Aorta (tissue), 5 donors: ENCODE data around the gene STAT4. TPM values are rescaled to one million over a fixed set of nuclear protein-coding genes. Genes with fewer than 3 reads are reported as not detected.

Experiments used
- ATAC-seq: fragments of 200-7000 bp; cut with Tn5 transposase; one replicate; pipeline ENCODE4 v1.9.1; 2022; ENCODE audit warnings: moderate library complexity; ENCODE audit not compliant: low FRiP score
- DNase-seq, 2 donors: peaks; one replicate each; pipeline ENCODE4 v3.0.0-alpha.2; 2020
- H3K27ac ChIP-seq, 2 donors: one replicate each; pipeline ENCODE4 v1.5.1; 2013; ENCODE audit warnings: low read length in 2 of 2, mild to moderate bottlenecking in 2 of 2, moderate library complexity in 2 of 2, control low read depth in 1 of 2, inconsistent platforms in 1 of 2, low read depth in 1 of 2
- H3K27me3 ChIP-seq, 2 donors: one replicate each; pipeline ENCODE4 v1.6.1; 2013; ENCODE audit warnings: control low read depth in 1 of 2, low read length in 1 of 2, mild to moderate bottlenecking in 1 of 2, moderate library complexity in 1 of 2; ENCODE audit not compliant: insufficient read depth in 2 of 2, control insufficient read depth in 1 of 2
- H3K36me3 ChIP-seq, 2 donors: one replicate each; pipeline ENCODE4 v1.6.1; 2013; ENCODE audit warnings: control low read depth in 1 of 2, low read length in 1 of 2, mild to moderate bottlenecking in 1 of 2; ENCODE audit not compliant: insufficient read depth in 2 of 2, control insufficient read depth in 1 of 2
- H3K4me1 ChIP-seq, 2 donors: one replicate each; pipeline ENCODE4 v1.6.1; 2013; ENCODE audit warnings: low read length in 2 of 2, control low read depth in 1 of 2, mild to moderate bottlenecking in 1 of 2, moderate library complexity in 1 of 2; ENCODE audit not compliant: insufficient read depth in 2 of 2, control insufficient read depth in 1 of 2
- H3K4me3 ChIP-seq, 2 donors: one replicate each; pipeline ENCODE4 v1.5.1; 2013; ENCODE audit warnings: low read length in 2 of 2, control low read depth in 1 of 2, mild to moderate bottlenecking in 1 of 2
- H3K9me3 ChIP-seq: one replicate; pipeline ENCODE4 v1.6.1; 2013; ENCODE audit warnings: mild to moderate bottlenecking, low read length; ENCODE audit not compliant: control insufficient read depth
- whole genome bisulfite sequencing, 2 donors: extraction: QIAGEN DNeasy Blood & Tissue Kit; methylation state at CpG; one replicate each; pipeline ENCODE4 v1.1.7; 2013; 5-methylcytosine and 5-hydroxymethylcytosine counted together
- intact Hi-C, 2 donors: fragments of 100-400 bp; cut with DNase I; formaldehyde crosslinking; loops; one replicate each; pipeline versions ENCODE4 v1.14.2 to v1.15.0; 2022
- polyA plus RNA-seq, 2 donors: library from polyadenylated mRNA; stranded (reverse); fragments of 200-250 nt; gene quantifications; one replicate each; pipeline ENCODE4 v1.2.3, GENCODE V29; 2013
- total RNA-seq, 2 donors: library from RNA; stranded (reverse); fragmentation: NEBNext Ultra II Directional; extraction: Animal tissue kit (Norgen Biotek cat#: 25700); gene quantifications; one replicate each; pipeline ENCODE4 v1.2.1, GENCODE V29; 2021
- donor health status: healthy with polysubstance abuse.
- donor health status: Bipolar disorder and iron deficiency.
- donor health status: DM: no; HTN: no; CAD: no.
- donor health status: DM: no; HTN: no; CAD: no.
- donor health status: DM: yes; HTN: yes; CAD: no.

Gene STAT4
- total and polyA plus RNA-seq, 4 donors, result 1.1 to 7.7 (median 3.0) TPM

- H3K36me3 ChIP-seq, result peaks cover 0 to 1% of the 10 kb centered on the region in 2 donors
These were observed 138.4 kb downstream of the STAT4 start for GRCh38 chr2:191012346-191012745.

DNA sequence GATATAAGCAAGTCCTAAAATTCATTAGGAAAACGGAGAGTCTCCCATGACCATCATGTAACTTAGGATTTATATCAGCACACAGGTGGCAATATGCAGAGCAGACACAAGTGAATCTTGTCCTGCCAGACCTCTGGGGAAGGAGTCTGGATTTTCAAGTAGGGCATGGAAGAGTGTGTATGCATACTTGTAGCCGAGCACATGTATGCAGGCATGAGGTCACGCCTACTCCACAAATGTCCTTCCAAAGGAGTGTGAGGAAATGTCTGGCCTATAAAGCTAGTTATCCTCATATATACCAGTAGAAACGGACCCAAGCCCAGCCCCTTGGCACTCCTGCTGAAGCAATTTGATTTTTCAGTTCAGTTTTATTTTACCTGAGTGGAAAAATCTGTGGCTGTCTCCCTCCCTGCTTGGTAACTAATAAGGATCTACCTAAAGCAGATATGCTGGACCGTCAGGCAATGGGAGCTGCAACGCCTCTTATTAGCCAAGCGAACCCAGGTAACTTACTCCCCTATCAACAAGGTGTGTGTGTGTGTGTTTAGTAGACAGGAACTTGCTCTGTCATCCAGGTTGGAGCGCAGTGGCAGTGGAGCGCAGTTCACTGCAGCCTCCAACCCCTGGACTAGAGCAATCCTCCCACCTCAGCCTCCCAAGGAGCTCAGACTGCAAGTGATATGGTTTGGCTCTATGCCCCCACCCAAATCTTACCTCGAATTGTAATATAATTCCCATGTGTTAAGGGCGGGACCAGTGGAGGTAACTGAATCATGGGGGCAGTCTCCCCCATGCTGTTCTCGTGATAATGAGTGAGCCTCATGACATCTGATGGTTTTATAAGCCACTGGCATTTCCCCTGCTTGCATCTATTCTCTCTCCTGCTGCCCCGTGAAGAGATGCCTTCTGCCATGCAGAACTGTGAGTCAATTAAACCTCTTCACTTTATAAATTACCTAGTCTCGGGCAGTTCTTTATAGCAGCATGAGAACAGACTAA is 139.6 kb downstream of the STAT4 start:
- peaks cover 0 to 4% of the 10 kb centered on the region in 2 donors for H3K36me3 ChIP-seq

More at GRCh38 chr2:191012346-191012745, 138.4 kb downstream of the STAT4 start:
- no peaks in the 10 kb centered on the region for H3K27me3 ChIP-seq
- intact Hi-C loops, result loop anchor here in 1 of 2 donors (5.0 kb wide), 1 partner anchor 165 kb away; no protein-coding TSS in a partner anchor
- no peak overlapping the region for H3K27ac ChIP-seq
- no peaks in the 10 kb centered on the region for H3K9me3 ChIP-seq
- H3K4me3 ChIP-seq, result peak overlapping the region in 1 of 2 donors; percentile 26
- 95 to 96% methylated on average over 3 of the region's 3 CpGs for WGBS, 2 donors
- DNase-seq (no peak), ATAC-seq (no peak)
- no peaks in the 10 kb centered on the region for H3K4me1 ChIP-seq

DNA sequence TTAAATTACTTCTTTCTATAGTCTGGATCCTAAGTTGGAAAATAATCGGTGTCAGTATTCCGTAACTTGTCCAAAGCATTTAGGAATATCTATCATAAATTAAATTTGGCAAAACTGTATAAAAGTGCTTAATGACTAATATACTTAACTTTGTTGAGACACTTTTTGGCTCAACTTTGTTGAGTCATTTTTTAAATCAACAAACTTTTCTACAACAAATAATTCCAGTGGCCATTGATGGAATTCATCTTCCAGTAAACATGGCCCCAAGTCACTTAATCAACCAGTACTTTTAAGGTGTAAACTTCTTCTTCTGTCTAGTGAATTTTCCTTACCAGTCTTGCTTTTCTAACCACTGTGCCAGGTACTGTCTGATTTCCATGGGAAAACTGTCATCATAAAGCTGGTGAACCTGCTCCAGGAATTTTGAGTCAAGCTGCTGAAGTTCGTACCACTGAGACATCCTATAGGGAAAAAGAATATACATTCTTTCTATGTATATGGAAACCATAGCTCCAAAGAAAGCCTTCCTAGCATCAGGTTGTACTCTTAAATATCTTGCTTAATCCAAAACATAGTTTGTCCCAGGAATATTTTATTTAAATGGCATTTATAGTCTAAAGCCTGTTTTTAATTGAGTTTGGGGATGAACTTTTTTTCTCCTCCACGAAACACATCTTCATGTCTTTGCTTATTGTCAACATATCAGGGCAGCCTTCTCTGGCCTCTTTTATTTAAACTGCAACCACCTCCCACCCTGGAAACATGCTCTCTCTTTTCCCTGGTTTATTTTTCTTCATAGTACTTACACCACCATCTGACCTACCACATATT is 141.0 kb downstream of the STAT4 start:
- intact Hi-C loops, result loop anchor here in 1 of 2 donors (5.0 kb wide), 1 partner anchor 162 kb away; no protein-coding TSS in a partner anchor
- no peak for ATAC-seq
- Histone ChIP-seq H3K4me3 (no peak overlapping the region), H3K36me3 (peaks cover 4 to 9% of the 10 kb centered on the region in 2 donors), H3K4me1 (no peaks in the 10 kb centered on the region), H3K27me3 (no peaks in the 10 kb centered on the region), H3K27ac (no peak overlapping the region), H3K9me3 (no peaks in the 10 kb centered on the region)
- no peak for DNase-seq
- 92 to 94% methylated on average over 4 of the region's 4 CpGs for WGBS, 2 donors

More for the DNA sequence above, 139.6 kb downstream of the STAT4 start:
- ATAC-seq (no peak), DNase-seq (no peak)
- no peaks in the 10 kb centered on the region for H3K9me3 ChIP-seq
- H3K4me3 ChIP-seq, result no peak overlapping the region
- H3K4me1 ChIP-seq, result no peaks in the 10 kb centered on the region
- 86 to 87% methylated on average over 14 of the region's 14 CpGs for WGBS, 2 donors
- intact Hi-C loops, result loop anchor here in 1 of 2 donors (5.0 kb wide), 1 partner anchor 164 kb away; no protein-coding TSS in a partner anchor
- H3K27ac ChIP-seq, result no peak overlapping the region
- no peaks in the 10 kb centered on the region for H3K27me3 ChIP-seq

DNA sequence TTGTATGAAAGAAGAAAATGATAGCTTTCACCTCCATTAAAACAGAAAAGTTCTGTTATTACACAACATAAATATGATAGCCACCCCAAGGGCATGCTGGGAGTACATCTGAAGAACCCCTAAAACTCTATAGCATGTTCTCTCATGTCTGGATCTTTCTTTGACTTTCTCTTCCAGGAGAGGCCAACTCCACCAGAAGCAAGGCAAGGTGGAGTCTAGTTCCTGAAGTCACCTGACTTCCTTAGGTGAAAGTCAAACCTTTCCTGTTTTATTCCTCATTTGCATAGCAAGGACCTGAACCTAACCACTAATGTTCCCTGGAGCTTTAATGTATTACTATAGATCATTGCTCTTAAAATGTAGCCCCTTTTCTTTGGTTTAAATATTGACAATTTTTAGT is 142.5 kb downstream of the STAT4 start:
- Histone ChIP-seq H3K4me3 (no peak overlapping the region), H3K36me3 (peaks cover 7 to 10% of the 10 kb centered on the region in 2 donors), H3K9me3 (no peaks in the 10 kb centered on the region), H3K27ac (no peak overlapping the region), H3K27me3 (no peaks in the 10 kb centered on the region), H3K4me1 (no peaks in the 10 kb centered on the region)
- intact Hi-C loops, result no loop called here
- no peak for ATAC-seq
- no peak for DNase-seq

DNA sequence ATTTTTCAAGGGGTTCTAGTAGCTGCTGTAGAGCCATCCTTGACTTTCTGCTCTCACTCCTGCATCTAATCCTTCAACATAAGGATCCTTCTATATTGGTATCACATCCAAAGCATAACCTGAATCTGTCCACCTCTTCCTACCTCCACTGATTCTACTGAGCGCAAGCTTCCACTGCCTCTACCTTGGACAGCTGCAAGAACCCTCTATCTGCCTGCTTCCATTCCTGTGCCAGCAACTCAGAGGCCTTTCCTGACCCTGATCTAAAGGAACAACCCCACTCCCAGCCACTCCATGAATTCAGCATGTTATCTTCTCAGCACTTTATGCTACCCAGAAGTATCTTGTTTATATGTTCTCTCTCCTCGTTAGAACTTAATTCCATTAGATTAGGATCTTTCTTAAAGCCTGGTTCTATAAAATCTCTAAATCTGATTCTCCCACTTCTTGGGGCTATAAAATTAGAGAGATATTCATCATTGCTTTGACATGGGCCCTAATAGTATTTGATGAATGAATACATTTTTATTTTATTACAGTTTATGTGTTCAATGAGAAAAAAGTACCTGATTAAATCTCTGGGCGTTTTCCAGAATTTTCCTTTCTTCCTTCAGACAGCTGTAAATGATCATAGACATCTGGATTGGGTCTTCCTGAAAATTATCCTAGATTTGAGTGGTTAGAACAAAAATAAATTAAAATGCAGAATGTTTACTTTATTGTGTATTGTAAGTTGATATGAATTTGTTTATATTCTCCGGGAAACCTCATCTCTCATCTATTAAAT is 143.6 kb downstream of the STAT4 start:
- ATAC-seq (no peak), DNase-seq (no peak)
- Histone ChIP-seq H3K27ac (no peak overlapping the region), H3K9me3 (no peaks in the 10 kb centered on the region), H3K27me3 (no peaks in the 10 kb centered on the region), H3K4me3 (no peak overlapping the region), H3K4me1 (no peaks in the 10 kb centered on the region), H3K36me3 (peaks cover 7 to 10% of the 10 kb centered on the region in 2 donors)
- intact Hi-C loops, result no loop called here
- 95% methylated on average over 4 of the region's 4 CpGs for WGBS, 2 donors

DNA sequence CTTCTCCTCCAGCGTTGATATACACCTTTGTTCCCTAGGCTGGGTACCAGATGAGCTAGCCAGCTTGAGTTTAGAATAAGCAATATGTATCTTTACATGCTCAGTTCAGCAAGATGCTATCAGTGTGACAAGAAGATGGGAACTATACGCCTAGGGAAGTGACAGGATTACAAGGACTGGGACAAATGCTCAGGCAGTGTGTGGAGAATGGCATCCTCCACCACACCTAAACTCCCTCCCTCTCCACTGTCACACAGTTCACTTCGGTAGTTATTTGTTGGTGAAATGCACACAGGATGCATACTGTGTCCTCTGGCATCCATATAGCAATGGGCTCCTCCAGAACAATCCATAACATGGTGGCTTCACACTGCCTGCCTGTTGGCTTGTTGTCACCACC is 144.5 kb downstream of the STAT4 start:
- DNase-seq (no peak), ATAC-seq (no peak)
- WGBS, 2 donors, result 95 to 97% methylated on average over 3 of the region's 3 CpGs
- Histone ChIP-seq H3K27ac (no peak overlapping the region), H3K27me3 (no peaks in the 10 kb centered on the region), H3K4me3 (no peak overlapping the region), H3K9me3 (no peaks in the 10 kb centered on the region), H3K4me1 (no peaks in the 10 kb centered on the region), H3K36me3 (peaks cover 7 to 10% of the 10 kb centered on the region in 2 donors)
- intact Hi-C loops, result no loop called here

DNA sequence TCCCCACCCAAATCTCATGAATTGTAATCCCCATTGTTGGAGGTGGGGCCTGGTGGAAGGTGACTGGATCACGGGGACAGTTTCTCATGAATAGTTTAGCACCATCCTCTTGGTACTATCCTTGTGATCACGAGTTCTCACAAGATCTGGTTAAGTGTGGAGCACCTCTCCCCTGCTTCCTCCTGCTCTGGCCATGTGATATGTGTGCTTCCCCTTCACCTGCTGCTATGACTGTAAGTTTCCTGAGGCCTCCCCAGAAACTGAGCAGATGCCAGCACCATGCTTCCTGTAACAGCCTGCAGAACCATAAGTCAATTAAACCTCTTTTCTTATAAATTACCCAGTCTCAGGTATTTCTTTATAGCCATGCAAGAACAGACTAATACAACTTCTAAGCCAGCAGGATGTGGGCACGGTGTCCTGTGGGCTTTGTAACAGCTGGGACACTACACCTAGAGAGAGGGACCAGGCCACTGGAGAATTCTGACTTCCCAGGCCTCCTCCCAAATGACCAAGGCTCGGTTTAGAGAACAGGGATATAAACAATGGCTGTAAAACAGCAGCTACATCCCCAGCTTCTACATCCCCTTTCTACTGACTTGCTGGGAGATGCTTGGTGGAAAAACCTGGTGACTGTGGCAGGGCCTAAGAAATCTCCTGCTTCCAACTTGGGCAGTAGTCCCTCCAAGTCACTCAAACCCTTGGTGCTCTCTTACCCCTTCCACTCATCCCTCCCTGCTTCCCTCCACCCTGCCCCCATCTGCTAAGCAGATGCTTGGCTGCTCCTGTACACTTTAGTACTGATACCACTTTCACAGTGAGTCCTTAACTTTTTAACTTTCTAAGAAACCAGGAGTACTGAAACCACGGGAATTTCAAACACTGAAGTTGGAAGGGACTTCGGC is 147.1 kb downstream of the STAT4 start:
- no peak for ATAC-seq
- Histone ChIP-seq H3K4me1 (no peaks in the 10 kb centered on the region), H3K27ac (no peak overlapping the region), H3K9me3 (no peaks in the 10 kb centered on the region), H3K36me3 (peaks cover 9 to 12% of the 10 kb centered on the region in 2 donors), H3K4me3 (no peak overlapping the region), H3K27me3 (no peaks in the 10 kb centered on the region)
- DNase-seq, result no peak
- 96 to 98% methylated on average over 6 of the region's 6 CpGs for WGBS, 2 donors
- intact Hi-C loops, result no loop called here
